Measurements from ENCODE around the gene PRKAR2B.
A peak's percentile ranks its signal among the peaks of the same experiment; 100 is the strongest.
"Not testable (repeated sequence)": the region's sequence is repeated elsewhere in the genome, so short reads cannot be mapped to it uniquely, and the experiment has no call there.

PRKAR2B gene

GRCh38 chr7:107029061-107029763 is 15.3 kb upstream of the PRKAR2B start:
- DNase-seq, result no peak

DNA sequence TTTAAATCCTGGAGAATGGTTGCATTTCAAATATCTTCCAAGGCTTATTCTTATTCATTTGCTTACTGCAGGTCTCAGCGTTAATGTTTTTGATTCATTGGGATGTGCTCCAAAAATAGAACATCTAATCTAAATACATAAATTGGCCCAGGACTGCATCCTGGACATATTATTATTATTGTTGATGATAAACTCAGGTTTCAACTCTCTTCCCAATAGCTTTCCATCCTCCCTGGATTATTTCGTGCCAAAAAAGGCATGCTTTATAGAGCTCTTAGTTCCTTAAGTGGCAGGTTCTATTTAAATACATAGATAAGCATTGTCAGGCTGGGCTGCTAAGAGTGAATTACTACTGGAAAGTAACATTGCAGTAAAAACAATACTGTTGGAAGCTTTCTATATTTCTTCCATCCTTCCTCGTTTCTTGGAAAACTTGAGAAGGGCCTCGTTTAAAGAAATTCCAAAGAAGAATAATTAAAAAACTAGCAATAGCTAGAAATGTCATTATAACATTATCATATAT is 14.7 kb upstream of the PRKAR2B start:
- no peak for DNase-seq

DNA sequence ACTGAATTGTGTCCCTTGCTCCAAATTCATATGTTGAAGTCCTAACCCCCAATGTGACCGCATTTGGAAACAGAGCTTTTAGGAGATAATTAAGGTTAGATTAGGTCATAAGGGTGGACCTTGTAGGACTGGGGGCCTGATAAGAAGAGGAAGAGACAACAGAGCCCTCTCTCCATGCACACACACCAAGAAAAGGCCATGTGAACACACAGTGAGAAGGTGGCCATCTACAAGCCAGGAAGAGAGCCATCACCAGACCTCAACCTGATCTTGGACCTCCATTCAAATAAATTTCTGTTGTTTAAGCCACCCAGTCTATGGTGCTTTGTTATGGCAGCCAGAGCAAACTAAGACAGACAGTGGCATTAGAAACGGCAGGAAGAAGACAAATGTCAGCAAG is 12.5 kb upstream of the PRKAR2B start:
- no peak for DNase-seq

GRCh38 chr7:107032720-107033438 is 11.6 kb upstream of the PRKAR2B start:
- no peak for DNase-seq

- DNase-seq, result no peak
Observed at GRCh38 chr7:107034553-107034952, 10.0 kb upstream of the PRKAR2B start.

- no peak for DNase-seq
Observed at GRCh38 chr7:107035446-107035845, 9.1 kb upstream of the PRKAR2B start.

DNA sequence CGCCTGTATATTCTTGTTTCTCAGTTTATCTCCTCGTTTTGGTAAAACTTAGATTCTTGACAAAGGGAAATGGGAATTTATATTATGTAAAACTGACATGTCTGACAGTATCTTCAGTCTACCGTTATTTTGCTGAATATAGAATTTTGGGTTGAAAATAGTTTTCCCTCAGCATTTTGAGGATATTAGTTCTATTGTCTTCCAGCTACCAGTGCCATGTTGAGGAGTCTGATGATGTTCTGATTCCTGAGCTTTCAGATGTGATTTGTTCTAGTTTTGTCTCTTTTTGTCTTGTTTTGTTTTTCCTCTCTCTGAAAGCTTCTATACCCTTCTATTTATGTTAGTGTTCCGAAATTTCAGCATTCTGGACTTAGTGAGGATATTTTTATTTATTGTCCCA is 8.0 kb upstream of the PRKAR2B start:
- no peak for DNase-seq

- no peak for DNase-seq
Observed at GRCh38 chr7:107037717-107038603, 6.5 kb upstream of the PRKAR2B start.

- no peak for DNase-seq
Observed at GRCh38 chr7:107039199-107039900, 5.2 kb upstream of the PRKAR2B start.

- DNase-seq, result no peak
Observed at GRCh38 chr7:107041097-107041496, 3.4 kb upstream of the PRKAR2B start.

- DNase-seq, result not testable (repeated sequence)
Observed at GRCh38 chr7:107041764-107042163, 2.7 kb upstream of the PRKAR2B start.

DNA sequence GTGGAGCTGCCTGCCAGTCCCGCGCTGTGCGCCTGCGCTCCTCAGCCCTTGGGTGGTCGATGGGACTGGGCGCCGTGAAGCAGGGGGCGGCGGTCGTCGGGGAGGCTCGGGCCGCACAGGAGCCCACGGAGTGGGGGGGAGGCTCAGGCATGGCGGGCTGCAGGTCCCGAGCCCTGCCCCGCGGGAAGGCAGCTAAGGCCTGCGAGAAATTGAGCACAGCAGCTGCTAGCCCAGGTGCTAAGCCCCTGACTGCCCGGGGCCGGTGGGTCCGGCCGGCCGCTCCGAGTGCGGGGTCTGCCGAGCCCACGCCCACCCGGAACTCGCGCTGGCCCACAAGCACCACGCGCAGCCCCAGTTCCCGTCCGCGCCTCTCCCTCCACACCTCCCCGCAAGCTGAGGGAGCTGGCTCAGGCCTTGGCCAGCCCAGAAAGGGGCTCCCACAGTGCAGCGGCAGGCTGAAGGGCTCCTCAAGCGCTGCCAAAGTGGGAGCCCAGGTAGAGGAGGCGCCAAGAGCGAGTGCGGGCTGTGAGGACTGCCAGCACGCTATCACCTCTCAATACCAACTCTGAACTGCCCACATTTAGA is 2.1 kb upstream of the PRKAR2B start:
- DNase-seq, result not testable (repeated sequence)

DNA sequence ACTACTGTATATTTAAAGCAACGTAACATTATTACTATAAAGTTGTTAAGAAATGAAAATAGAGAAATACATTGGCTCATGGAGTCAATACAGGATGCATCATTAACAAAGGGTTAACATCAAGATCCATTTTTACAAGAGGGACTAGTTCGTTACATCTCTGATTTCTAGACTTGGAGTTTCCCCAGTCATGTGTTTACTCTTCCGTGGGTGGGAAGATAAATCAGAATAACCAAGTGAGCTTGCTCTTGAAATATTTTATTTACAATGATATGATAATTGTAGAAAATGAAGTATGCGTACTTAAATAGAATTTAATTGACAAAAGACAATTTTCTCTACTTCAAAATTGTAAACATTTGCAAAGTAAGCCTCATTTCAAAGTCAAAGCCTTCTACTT is 1.0 kb upstream of the PRKAR2B start:
- DNase-seq, result peak; percentile 30

- peak; percentile 74 for DNase-seq
Observed at GRCh38 chr7:107043921-107044346, 571 bp upstream of the PRKAR2B start.

- DNase-seq, result peak; percentile 39
Observed at GRCh38 chr7:107045195-107045960, 873 bp downstream of the PRKAR2B start.

DNA sequence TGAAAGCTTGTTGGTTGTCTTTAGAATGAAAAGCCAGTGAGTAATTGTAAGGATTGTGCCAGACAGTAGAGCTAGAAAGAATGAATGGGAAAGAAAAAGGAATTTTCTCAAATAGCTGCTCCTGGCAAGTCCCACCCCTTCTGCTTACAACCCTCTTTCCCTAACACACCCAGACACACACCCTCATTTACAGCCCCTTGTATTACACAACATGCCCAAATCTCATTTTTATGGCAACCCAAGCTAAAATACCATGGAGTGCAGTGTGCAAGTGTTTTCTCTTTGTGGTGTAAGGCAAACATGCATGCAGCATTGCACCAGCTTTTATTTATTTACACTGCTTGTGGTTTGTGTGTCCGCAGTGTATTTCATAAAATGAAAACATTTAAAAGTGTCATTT is 1.5 kb downstream of the PRKAR2B start:
- peak; percentile 37 for DNase-seq

GRCh38 chr7:107046491-107047259 is 2.2 kb downstream of the PRKAR2B start:
- no peak for DNase-seq

GRCh38 chr7:107047902-107048782 is 3.6 kb downstream of the PRKAR2B start:
- DNase-seq, result no peak

GRCh38 chr7:107048783-107049418 is 4.4 kb downstream of the PRKAR2B start:
- DNase-seq, result no peak
